Activated naive CD8-positive, alpha-beta T cell treated with anti-CD3 and anti-CD28 coated beads for 36 hours (primary cell): Measurements from ENCODE around the gene ZNF688. TPM values are rescaled to one million over a fixed set of nuclear protein-coding genes. Genes with fewer than 3 reads are reported as not detected.

Source experiments
- DNase-seq: peaks from one replicate; pipeline ENCODE4 v3.0.0; 2021
- H3K27ac Mint-ChIP-seq: one replicate; pipeline ENCODE4 v1.8.0; 2022; ENCODE audit warnings: mild to moderate bottlenecking, moderate library complexity, mixed read lengths
- H3K27me3 Mint-ChIP-seq: one replicate; pipeline ENCODE4 v1.8.0; 2022; ENCODE audit warnings: mild to moderate bottlenecking, mixed read lengths
- H3K36me3 Mint-ChIP-seq: one replicate; pipeline ENCODE4 v1.8.0; 2021; ENCODE audit warnings: mild to moderate bottlenecking, mixed read lengths
- H3K4me1 Mint-ChIP-seq: one replicate; pipeline ENCODE4 v1.8.0; 2021; ENCODE audit warnings: mixed read lengths
- H3K4me3 Mint-ChIP-seq: one replicate; pipeline ENCODE4 v1.8.0; 2022; ENCODE audit warnings: mild to moderate bottlenecking, moderate library complexity, mixed read lengths
- H3K9me3 Mint-ChIP-seq: one replicate; pipeline ENCODE4 v1.8.0; 2022; ENCODE audit warnings: mixed read lengths
- total RNA-seq, 2 experiments: library from RNA; stranded (reverse); gene quantifications; one replicate each; pipeline ENCODE4 v1.2.3, GENCODE V29; 2021

Gene ZNF688
- total RNA-seq, 2 experiments from 2014 or later, result 7.1 to 7.6 TPM

DNA sequence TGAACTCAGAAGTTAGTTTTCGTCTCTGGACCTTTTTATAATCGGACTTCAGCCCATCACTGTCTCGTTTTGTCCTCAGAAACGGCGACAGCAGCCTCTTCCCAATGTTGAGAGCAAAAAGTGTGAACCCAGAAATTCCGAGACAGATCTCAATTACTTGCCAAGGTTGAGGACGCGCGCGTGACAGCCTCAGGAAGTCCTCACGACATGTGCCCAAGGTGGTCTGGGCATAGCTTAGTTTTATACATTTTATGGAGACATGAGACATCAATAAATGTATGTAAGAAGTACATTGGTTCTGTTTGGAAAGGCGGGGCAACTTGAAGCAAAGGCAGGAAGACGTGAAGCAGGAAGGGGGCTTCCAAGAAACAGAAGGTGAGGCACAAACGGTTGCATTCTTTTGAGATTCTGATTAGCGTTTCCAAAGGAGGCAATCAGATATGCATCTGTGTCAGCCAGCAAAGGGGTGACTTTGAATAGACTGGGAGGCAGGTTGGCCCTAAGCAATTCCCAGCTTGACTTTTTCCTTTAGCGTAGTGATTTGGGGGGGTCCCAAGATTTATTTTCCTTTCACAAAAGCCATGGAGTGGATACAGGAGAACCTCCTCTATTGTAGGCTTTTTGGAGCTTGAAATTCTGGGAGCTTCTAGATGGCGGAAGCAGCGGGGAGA lies 36.3 kb downstream of the ZNF688 start:
- Mint-ChIP-seq H3K9me3 (no peaks in the 10 kb centered on the region), H3K27me3 (no peaks in the 10 kb centered on the region), H3K36me3 (peaks cover 36% of the 10 kb centered on the region), H3K4me3 (peak overlapping the region; percentile 98), H3K27ac (peak overlapping the region; percentile 99), H3K4me1 (peaks cover 28% of the 10 kb centered on the region)
- DNase-seq, result no peak

DNA sequence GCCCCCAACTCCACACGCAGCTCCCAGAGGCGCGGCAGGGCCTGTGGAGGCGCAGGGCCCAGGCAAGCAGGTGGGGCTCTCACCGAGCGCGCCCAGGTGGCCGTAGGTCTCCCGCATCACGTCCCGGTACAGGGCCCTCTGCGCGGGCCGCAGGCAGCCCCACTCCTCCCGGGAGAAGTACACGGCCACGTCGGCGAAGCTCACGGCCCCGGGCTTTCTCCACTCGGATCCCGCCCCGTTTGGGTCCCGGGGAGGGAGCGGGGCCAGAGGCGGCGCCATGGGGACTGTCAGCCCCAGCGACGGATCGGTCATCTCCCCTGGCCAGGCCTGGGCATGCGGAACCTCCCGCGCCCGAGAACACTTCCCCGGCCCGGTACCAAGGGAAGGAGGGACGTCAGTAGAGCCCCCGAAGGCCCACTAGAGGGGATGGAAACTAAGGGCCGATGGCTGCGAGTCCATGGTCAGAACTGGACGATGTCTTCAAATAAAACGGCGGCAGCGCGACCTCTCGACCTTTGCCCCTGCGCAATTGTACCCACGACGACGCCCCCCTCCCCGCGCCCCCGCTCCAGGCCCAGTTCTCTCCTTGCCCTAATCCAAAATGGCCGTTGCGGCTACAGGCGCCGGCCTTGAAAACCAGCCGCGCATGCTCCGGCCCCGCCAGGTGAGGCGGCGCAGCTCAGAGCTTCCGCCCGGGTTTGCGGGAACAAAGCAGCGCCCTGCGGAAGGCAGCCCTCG lies 37.0 kb downstream of the ZNF688 start, which contains the start of gene ZNF747:
ZNF747 (minus strand) TSS at position 491 of the 738 bp plus-strand sequence; CDS start at position 312, 179 bp downstream.
- Mint-ChIP-seq H3K27me3 (no peaks in the 10 kb centered on the region), H3K27ac (peak within 1 kb of the TSS; percentile 99), H3K9me3 (no peaks in the 10 kb centered on the region), H3K4me1 (peaks cover 32% of the 10 kb centered on the region), H3K4me3 (peak within 1 kb of the TSS; percentile 98), H3K36me3 (peaks cover 36% of the 10 kb centered on the region)
- peak; percentile 93 for DNase-seq

DNA sequence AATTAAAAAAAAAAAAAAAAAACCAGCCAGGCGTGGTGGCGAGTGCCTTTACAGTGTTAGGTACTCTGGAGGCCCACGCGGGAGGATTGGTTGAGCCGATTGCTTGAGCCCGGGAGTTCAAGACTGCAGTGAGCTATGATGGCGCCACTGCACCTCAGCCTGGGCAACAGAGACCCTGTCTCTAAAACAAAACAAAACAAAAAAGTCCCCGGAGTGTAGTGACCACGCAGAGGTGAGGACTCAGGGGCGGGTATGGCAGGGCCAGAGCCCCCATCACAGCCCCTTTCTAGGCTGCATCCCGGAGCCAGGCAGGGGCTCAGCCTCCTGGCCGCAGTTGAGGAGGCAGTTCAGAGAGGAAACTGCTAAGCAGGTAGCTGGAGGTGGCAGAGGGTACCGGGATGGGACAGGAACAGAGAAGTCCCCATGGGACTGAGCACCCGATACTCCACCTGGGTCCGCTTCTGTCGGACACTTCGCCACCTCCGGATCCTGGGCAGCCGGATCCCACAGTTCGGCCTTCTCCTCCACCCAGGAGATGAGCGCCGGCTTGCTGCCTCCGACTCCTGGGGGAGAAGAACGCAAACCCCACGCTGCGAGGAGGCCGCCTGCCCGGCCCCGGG lies 37.7 kb downstream of the ZNF688 start:
- no peaks in the 10 kb centered on the region for H3K9me3 Mint-ChIP-seq

DNA sequence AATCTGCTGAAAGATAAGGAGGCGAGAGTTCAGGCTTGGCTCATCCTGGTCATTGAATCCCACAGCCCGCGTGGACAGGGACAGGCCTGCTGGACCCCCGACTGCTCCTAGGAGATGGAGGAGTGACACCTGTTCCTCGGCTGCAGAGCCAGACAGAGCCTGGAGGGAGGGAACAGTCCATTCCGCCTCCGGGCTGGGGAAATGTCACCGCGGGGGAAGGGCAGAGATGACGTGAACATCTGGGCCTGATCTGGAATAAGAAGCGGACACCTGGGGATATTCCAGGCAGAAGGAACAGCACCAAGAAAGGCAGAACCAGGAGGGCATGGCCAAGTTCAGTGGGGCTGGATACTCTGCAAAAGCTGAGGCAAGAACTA lies 38.4 kb downstream of the ZNF688 start:
- H3K36me3 Mint-ChIP-seq, result peaks cover 32% of the 10 kb centered on the region
- peaks cover 35% of the 10 kb centered on the region for H3K4me1 Mint-ChIP-seq
- H3K9me3 Mint-ChIP-seq, result no peaks in the 10 kb centered on the region
- no peaks in the 10 kb centered on the region for H3K27me3 Mint-ChIP-seq
- no peak for DNase-seq
- peak overlapping the region; percentile 81 for H3K4me3 Mint-ChIP-seq
- peak overlapping the region; percentile 88 for H3K27ac Mint-ChIP-seq

More for the DNA sequence above, 37.7 kb downstream of the ZNF688 start:
- Mint-ChIP-seq H3K27ac (peak overlapping the region; percentile 99), H3K4me1 (peaks cover 35% of the 10 kb centered on the region), H3K4me3 (peak overlapping the region; percentile 98), H3K27me3 (no peaks in the 10 kb centered on the region), H3K36me3 (peaks cover 36% of the 10 kb centered on the region)
- peak; percentile 24 for DNase-seq

DNA sequence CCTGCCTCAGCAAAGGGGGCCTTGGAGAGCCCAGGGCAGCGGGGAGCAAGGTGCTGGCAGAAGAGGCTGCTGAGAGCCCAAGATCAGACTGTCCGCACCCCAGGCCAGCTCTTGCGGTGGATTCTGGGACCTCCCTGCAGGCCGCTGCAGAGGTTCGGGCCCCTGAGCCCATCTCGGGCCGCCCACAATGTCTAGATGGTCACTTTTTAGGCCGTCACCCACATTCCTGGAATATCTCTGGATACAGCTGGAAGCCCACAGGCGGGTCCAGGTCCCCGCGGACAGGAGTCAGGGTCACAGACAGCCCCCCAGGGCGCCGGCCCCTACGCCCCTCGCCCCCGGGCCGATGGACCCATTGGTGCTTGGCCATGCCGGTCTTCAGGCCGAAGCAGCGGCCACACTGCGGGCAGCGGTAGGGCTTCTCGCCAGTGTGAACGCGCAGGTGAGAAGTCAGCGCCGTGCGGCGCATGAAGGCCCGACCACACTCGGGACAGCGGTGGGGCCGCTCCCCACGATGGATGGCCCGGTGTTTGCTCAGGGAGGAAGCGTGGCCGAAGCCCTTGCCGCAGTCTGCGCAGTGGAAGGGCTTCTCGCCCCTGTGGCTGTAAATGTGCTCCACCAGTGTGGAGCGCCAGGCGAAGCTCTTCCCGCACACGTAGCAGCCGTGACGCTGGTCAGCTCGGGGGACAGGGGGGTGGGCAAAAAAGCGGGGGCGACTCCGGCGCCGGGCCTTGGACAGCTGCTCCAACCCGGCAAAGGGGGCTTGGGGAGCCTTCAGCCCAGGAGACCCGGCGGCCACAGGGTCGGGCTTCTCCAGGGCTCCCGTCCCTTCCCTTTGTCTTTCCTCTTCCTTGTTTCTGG lies 39.0 kb downstream of the ZNF688 start:
- Mint-ChIP-seq H3K4me3 (peak overlapping the region; percentile 81), H3K4me1 (peaks cover 35% of the 10 kb centered on the region), H3K27ac (peak overlapping the region; percentile 88)

DNA sequence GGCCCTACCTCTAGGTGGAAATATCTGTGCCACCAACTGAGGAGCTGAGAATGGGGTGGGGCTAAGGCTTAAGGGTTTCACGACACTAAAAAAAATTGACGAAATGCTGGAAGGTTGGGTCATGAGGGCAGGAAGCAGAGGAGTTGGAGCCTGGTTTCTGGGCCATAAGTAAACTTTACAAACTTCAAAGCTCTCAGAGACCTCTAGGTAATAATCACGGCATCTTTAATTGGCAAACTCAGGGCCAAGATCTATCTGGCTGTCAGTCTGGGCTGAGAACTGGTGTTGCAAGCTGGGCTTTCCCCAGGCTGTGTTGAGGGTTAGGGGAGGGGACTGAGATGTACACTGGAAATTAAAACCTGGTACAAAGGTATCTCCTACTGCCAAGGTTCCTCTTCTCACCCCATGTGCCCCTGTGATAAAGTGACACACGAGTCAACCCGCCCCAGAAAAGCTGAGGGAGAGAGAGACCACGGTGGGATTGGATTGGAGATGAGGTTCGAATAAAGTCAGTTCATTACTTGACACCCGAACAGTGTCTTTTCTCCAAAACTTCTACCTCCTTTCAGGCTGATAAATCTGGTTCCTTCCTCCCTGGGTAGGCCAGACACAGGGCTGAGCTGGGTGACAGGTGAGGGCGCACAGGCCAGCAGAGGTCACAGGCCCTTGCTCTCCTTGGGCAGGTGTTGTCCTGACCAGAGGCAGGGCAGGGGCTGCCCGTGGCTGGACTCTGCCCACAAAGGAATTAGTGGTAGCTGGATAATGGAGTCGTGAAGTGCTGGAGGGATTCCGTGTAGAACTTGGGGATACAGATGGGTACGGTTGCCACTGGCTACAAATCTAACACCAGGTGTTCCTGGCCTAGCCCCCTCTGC lies 41.1 kb downstream of the ZNF688 start:
- H3K27ac Mint-ChIP-seq, result peak overlapping the region; percentile 42
- H3K27me3 Mint-ChIP-seq, result no peaks in the 10 kb centered on the region
- peaks cover 8% of the 10 kb centered on the region for H3K36me3 Mint-ChIP-seq
- peaks cover 28% of the 10 kb centered on the region for H3K4me1 Mint-ChIP-seq
- no peaks in the 10 kb centered on the region for H3K9me3 Mint-ChIP-seq
- DNase-seq, result no peak
- H3K4me3 Mint-ChIP-seq, result no peak overlapping the region

More for the DNA sequence above, 39.0 kb downstream of the ZNF688 start:
- Mint-ChIP-seq H3K36me3 (peaks cover 26% of the 10 kb centered on the region), H3K9me3 (no peaks in the 10 kb centered on the region), H3K27me3 (no peaks in the 10 kb centered on the region)
- no peak for DNase-seq

DNA sequence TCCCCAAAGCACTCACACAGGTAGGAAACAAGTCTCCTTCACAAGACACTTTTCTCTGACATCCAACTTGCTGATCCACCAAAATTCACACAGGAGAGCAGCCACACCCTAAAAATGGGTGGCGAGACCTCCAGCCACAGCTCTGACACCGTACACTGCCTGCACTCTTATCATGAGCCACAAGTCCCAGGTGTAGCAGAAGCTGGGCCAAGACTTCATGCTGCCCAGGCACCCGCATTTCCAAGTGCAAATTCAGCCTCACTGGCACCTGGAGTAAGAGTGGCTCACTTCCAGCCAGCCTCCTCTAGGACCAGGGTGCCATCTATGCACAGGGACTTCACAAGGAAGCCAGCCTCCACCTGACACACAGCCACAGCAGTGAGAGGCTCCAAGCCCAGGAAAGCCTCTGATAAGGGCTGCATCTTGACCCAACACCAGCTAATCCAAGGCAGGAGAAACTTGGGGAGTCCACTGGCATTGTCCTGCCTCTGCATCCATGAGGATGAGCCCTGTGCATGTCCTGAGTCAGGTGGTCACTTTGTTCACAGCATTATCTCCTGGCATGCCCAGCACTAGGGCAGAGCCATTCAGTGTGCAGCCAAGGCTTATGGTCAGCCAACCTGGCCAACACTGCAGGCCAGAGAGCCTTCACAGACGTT lies 42.6 kb downstream of the ZNF688 start:
- Mint-ChIP-seq H3K4me1 (peaks cover 28% of the 10 kb centered on the region), H3K9me3 (no peaks in the 10 kb centered on the region), H3K27me3 (no peaks in the 10 kb centered on the region), H3K36me3 (peaks cover 5% of the 10 kb centered on the region), H3K4me3 (no peak overlapping the region), H3K27ac (no peak overlapping the region)
- DNase-seq, result no peak

DNA sequence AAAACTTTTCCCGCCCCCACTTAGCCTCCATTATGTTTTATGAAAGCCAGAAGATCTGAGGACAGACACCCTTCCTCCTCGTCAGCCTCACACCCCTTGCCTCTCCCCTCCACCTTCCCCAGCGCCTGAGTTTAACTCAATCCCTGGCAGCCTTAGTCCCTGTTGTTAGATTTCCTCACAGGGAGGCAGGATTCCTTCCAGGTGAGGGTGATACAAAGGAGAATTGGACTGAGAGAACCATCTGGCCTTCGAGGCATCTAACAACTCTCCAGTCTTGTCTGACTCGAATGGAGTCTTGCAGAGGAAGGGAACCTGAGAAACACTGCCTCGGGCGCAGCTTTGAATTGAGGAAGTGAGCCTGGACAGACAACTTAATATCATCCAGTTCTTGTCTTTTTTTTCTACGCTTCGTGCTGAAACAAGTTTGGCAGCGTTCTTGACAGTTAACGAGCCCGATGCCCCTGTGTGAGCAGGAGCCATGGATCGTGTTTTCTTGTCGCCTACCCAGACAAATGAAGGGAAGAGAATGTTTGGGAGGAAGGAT lies 43.8 kb downstream of the ZNF688 start:
- Mint-ChIP-seq H3K27me3 (no peaks in the 10 kb centered on the region), H3K4me1 (peaks cover 23% of the 10 kb centered on the region), H3K27ac (peak overlapping the region; percentile 78), H3K9me3 (no peaks in the 10 kb centered on the region), H3K4me3 (peak overlapping the region; percentile 79), H3K36me3 (peaks cover 2% of the 10 kb centered on the region)
- DNase-seq, result no peak

DNA sequence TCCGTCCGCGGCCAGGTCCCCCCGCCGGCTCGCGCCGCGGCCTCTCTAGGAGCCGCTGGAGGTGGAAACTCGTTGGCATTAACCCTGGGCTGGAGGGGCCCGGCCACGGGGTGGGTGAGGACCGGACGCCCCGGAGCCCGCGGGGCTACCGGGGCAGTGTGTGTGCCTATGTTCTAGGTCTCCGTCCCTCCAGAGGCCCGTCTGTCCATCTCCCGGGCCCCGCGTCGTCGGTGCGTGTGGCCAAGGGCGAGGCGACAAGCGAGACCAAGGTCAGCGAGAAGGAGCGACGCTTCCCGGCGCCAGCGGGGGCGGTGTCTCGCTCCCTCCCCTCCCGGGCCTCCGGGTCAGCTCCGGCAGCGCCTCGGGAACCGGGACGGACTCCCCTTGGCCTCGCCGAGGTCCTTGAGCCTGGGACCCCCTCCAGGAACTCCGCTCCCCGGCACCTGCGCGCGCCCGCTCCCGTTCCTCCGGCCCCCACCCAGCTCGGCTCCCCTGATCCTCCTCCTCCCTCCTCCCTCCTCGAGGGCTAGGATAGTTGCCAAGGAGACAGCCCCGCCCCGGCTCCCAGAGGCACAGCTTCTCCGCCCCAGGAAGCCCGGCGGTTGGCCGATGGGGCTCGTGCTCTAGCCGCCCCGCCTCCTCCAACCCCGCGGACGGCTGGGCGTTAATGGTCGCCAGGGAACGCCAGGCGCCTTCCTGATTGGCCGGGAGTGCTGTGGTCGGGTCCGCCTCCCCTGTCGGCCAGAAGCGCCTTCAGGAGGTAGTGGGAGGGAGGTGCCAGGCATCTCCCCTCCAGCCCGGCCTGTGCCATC lies 44.5 kb downstream of the ZNF688 start:
- Mint-ChIP-seq H3K27ac (peak overlapping the region; percentile 78), H3K4me3 (peak overlapping the region; percentile 79), H3K4me1 (peaks cover 23% of the 10 kb centered on the region), H3K9me3 (no peaks in the 10 kb centered on the region), H3K36me3 (peaks cover 6% of the 10 kb centered on the region), H3K27me3 (no peaks in the 10 kb centered on the region)
- peak; percentile 98 for DNase-seq

DNA sequence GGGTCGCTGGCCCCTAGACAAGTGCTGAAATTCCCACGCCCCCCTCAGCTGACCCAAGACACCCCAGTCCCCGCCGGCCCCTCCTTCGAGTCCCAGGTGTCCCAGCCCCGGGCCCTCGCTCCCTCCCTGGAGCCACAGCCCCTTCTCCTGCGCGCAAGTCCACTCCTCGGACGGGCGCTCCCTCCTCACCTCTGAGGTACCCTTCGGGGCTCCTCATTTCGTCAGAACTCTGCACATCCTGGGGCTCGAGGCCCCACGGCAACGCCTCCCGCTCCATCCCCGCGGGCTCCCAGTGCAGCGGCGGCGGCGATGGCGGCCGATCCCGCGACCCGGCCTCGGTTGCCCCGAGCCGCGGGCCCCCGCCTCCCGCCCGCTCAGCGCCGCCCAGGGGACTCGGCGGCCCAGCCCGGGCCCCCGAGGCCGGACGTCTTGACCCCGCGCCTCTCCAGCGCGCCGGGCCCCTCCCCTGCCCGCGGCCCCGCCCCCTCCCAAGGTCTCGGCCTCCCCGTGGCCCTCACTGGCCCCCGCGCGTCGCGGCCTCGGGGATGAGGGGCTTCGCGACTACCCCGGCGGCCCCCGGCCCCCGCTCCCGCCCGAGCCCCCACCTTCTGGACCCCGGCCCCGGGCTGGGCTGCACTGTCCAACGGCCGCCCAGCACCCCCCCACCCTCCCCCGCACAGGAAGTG lies 45.2 kb downstream of the ZNF688 start, which contains the start of gene ZNF768:
ZNF768 (minus strand) TSS at position 430 of the 686 bp plus-strand sequence; CDS start at position 277, 153 bp downstream.
- peak within 1 kb of the TSS; percentile 83 for H3K4me3 Mint-ChIP-seq
- H3K36me3 Mint-ChIP-seq, result peaks cover 6% of the 10 kb centered on the region
- peaks cover 22% of the 10 kb centered on the region for H3K4me1 Mint-ChIP-seq
- H3K27ac Mint-ChIP-seq, result peak within 1 kb of the TSS; percentile 78
- no peaks in the 10 kb centered on the region for H3K27me3 Mint-ChIP-seq
- peak; percentile 43 for DNase-seq
- no peaks in the 10 kb centered on the region for H3K9me3 Mint-ChIP-seq

DNA sequence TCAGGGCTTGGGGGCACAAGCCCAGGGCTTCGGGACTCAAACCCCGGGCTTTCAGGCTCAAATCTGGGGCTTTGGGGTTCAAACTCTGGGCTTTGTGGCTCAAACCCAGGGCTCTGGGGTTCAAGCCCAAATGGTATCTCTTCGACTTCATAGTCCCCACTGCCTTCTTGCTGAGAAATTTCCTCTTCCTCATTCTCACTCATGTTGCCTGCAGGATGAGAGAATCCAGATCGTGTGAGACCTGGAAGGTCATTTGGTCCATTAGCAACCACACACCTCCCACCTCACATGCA lies 45.7 kb downstream of the ZNF688 start:
- H3K4me3 Mint-ChIP-seq, result peak overlapping the region; percentile 83
- H3K27me3 Mint-ChIP-seq, result no peaks in the 10 kb centered on the region
- H3K9me3 Mint-ChIP-seq, result no peaks in the 10 kb centered on the region
- H3K27ac Mint-ChIP-seq, result peak overlapping the region; percentile 42
- no peak for DNase-seq
- H3K4me1 Mint-ChIP-seq, result peaks cover 21% of the 10 kb centered on the region
- peaks cover 6% of the 10 kb centered on the region for H3K36me3 Mint-ChIP-seq
